ENCODE data around the gene GSTP1. TPM values are rescaled to one million over a fixed set of nuclear protein-coding genes. Genes with fewer than 3 reads are reported as not detected.

Gene GSTP1
- total and polyA plus RNA-seq, 2 of the 8 experiments (the other 6 are each of a cell fraction or from before 2014, with no cell fraction given): 1,454 to 3,329 TPM

GRCh38 chr11:67630943-67631331 is 47.3 kb downstream of the GSTP1 start:
- H3K56ac ChIP-seq (replicated peaks; ENCODE audit: insufficient read length, low read depth, low read length): peak overlapping the region; percentile 39
- no peak overlapping the region; the same call in 1 of the 2 replicates for H2BK12ac ChIP-seq (ENCODE audit: low read depth, low read length)
- H2BK120ac ChIP-seq (replicated peaks; ENCODE audit: low read depth, low read length): no peak overlapping the region
- H2BK20ac ChIP-seq (ENCODE audit: low read length): no peak overlapping the region
- no peaks in the 10 kb centered on the region for H4K20me1 ChIP-seq (replicated peaks in 1 of 2; ENCODE audit: control insufficient read depth in 1 of 2, insufficient read depth in 2 of 2, low read length in 2 of 2)
- peaks cover 0 to 6% (median 0%) of the 10 kb centered on the region in 4 experiments; a peak in 1 of 8 replicates for H3K36me3 ChIP-seq (ENCODE audit: control insufficient read depth in 2 of 4, insufficient read depth in 4 of 4, low read length in 3 of 4)
- no peaks in the 10 kb centered on the region; a peak in 1 of 7 replicates for H3K27me3 ChIP-seq (replicated peaks in 1 of 4; ENCODE audit: control insufficient read depth in 3 of 4, extremely low read depth in 1 of 4, insufficient read depth in 3 of 4, low read length in 3 of 4)
- H3K4ac ChIP-seq (replicated peaks; ENCODE audit: insufficient read length, low read depth, low read length): peak overlapping the region; percentile 73
- H3K79me2 ChIP-seq (ENCODE audit: control insufficient read depth in 1 of 2, insufficient read depth in 2 of 2, low read length in 2 of 2): no peaks in the 10 kb centered on the region
- no peak overlapping the region for H4K91ac ChIP-seq (replicated peaks; ENCODE audit: insufficient read length, low read length)
- CTCF ChIA-PET (ENCODE audit: partially characterized antibody): interaction anchor here (0.7 to 10.1 kb wide), 19 partner anchors 9 to 171 kb away, joined by 3 to 117 read pairs (median 4); partner anchors contain the start of genes CABP2 and TBX10
- H3K18ac ChIP-seq (ENCODE audit: extremely low read depth, low read length): peak overlapping the region; percentile 62
- H3K9ac ChIP-seq (replicated peaks in 1 of 4; ENCODE audit: extremely low read depth in 1 of 4, low read depth in 3 of 4, low read length in 3 of 4): peak overlapping the region in 1 of 4 experiments; percentile 48; a peak in 2 of 7 replicates
- no peak overlapping the region for H4K5ac ChIP-seq (ENCODE audit: insufficient read length, low read depth, low read length)
- H3K14ac ChIP-seq (ENCODE audit: insufficient read length): no peak overlapping the region
- no peaks in the 10 kb centered on the region for H3K79me1 ChIP-seq (ENCODE audit: low read depth, low read length)
- H3K27ac ChIP-seq (ENCODE audit: low read depth, low read length): peak overlapping the region; percentile 35; the same call in 1 of the 2 replicates
- peak overlapping the region; percentile 40; the same call in 1 of the 2 replicates for H2BK5ac ChIP-seq (ENCODE audit: low read depth, low read length)
- no peak overlapping the region for H2AFZ ChIP-seq (ENCODE audit: low read length)
- peak overlapping the region; percentile 37 to 83 for H3K4me2 ChIP-seq (ENCODE audit: insufficient read depth in 1 of 2, low read depth in 2 of 2, low read length in 2 of 2)
- H2AK5ac ChIP-seq (ENCODE audit: low read depth, low read length): no peak overlapping the region; the same call in 1 of the 2 replicates
- 61% methylated on average over 14 of the region's 16 CpGs; no CpG with 5 or more reads in 1 of the 2 experiments for WGBS, 2 experiments (ENCODE audit: extremely low coverage in 1 of 2, insufficient coverage in 1 of 2, insufficient read length in 1 of 2, insufficient replicate concordance in 2 of 2, low coverage in 1 of 2, low lambda C conversion rate in 2 of 2, missing lambda C conversion rate in 1 of 2)
- peaks cover 2% of the 10 kb centered on the region; the same call in 1 of the 2 replicates for H3K23me2 ChIP-seq (ENCODE audit: low read depth, low read length)
- POLR2A ChIA-PET (ENCODE audit: partially characterized antibody): interaction anchor here (0.6 to 11.7 kb wide), 8 partner anchors 8 to 1732 kb away, joined by 3 to 194 read pairs (median 3); partner anchors contain the start of genes GSTP1 and TBX10
- no peak overlapping the region for H3K23ac ChIP-seq (ENCODE audit: insufficient read length)
- H3K4me3 ChIP-seq (ENCODE audit: extremely low read depth in 1 of 4, insufficient read depth in 2 of 4, low read depth in 3 of 4, low read length in 4 of 4): peak overlapping the region; percentile 18 to 84 (median 78)
- no peaks in the 10 kb centered on the region for H3K9me3 ChIP-seq (ENCODE audit: insufficient read depth in 2 of 2, low read depth in 1 of 2, low read length in 1 of 2)
- no peak overlapping the region for H2BK15ac ChIP-seq (ENCODE audit: low read length)
- H3K4me1 ChIP-seq (replicated peaks in 1 of 4; ENCODE audit: control insufficient read depth in 3 of 4, insufficient read depth in 4 of 4, low read length in 3 of 4): peaks cover 0 to 29% (median 18%) of the 10 kb centered on the region in 4 experiments; a peak in 6 of 7 replicates
- FAIRE-seq (no peak), DNase-seq (ENCODE audit: low read depth in 1 of 2, low spot score in 2 of 2) (no peak)
- H4K8ac ChIP-seq (ENCODE audit: extremely low read depth, insufficient read depth, low read length): peak overlapping the region; percentile 66; the same call in 1 of the 2 replicates
- TF ChIP-seq CBX5 (IDR thresholded peaks at IDR 0.05; ENCODE audit: low read depth, low read length): no peak
- no peak for TF ChIP-seq KDM5A (IDR thresholded peaks at IDR 0.05; ENCODE audit: low read length)
- peak; percentile 96 for TF ChIP-seq KDM1A (IDR thresholded peaks at IDR 0.05; ENCODE audit: borderline replicate concordance, low read length)
- peak in 1 of 2 experiments; percentile 71; a peak in 1 of 4 replicates for TF ChIP-seq HDAC2 (IDR thresholded peaks at IDR 0.05; ENCODE audit: borderline replicate concordance in 1 of 2, low read depth in 2 of 2, low read length in 2 of 2)
- TF ChIP-seq SIRT6 (IDR thresholded peaks at IDR 0.05; ENCODE audit: low read length): no peak
- TF ChIP-seq ASH2L (IDR thresholded peaks at IDR 0.05; ENCODE audit: low read length): no peak
- no peak for TF ChIP-seq CTBP2 (IDR thresholded peaks at IDR 0.05; ENCODE audit: borderline replicate concordance, insufficient read depth, insufficient read length, low read length)
